Measurements from ENCODE around the gene PKN1.
A peak's percentile ranks its signal among the peaks of the same experiment; 100 is the strongest.

PKN1 gene

GRCh38 chr19:14439014-14439413 lies 5.9 kb downstream of the PKN1 start:
- no peak overlapping the region for H3K4me3 ChIP-seq (ENCODE audit: low read depth, low read length)

GRCh38 chr19:14440049-14440448 lies 6.9 kb downstream of the PKN1 start:
- TF ChIP-seq CTCF (IDR thresholded peaks at IDR 0.05; ENCODE audit: borderline replicate concordance, insufficient read depth, low read depth, low read length): no peak
- H3K4me3 ChIP-seq (ENCODE audit: low read depth, low read length): peak overlapping the region; percentile 73

More at GRCh38 chr19:14439014-14439413, 5.9 kb downstream of the PKN1 start:
- no peak for TF ChIP-seq CTCF (IDR thresholded peaks at IDR 0.05; ENCODE audit: borderline replicate concordance, insufficient read depth, low read depth, low read length)

- no peak for TF ChIP-seq CTCF (IDR thresholded peaks at IDR 0.05; ENCODE audit: borderline replicate concordance, insufficient read depth, low read depth, low read length)
- peak overlapping the region; percentile 73 for H3K4me3 ChIP-seq (ENCODE audit: low read depth, low read length)
Measured at GRCh38 chr19:14441041-14441938, 8.2 kb downstream of the PKN1 start.

- no peak overlapping the region for H3K4me3 ChIP-seq (ENCODE audit: low read depth, low read length)
- TF ChIP-seq CTCF (IDR thresholded peaks at IDR 0.05; ENCODE audit: borderline replicate concordance, insufficient read depth, low read depth, low read length): no peak
Measured at GRCh38 chr19:14442891-14443631, 10.0 kb downstream of the PKN1 start.

- H3K4me3 ChIP-seq (ENCODE audit: low read depth, low read length): no peak overlapping the region
- no peak for TF ChIP-seq CTCF (IDR thresholded peaks at IDR 0.05; ENCODE audit: borderline replicate concordance, insufficient read depth, low read depth, low read length)
Measured at GRCh38 chr19:14443632-14444216, 10.6 kb downstream of the PKN1 start.

- H3K4me3 ChIP-seq (ENCODE audit: low read depth, low read length): no peak overlapping the region
- no peak for TF ChIP-seq CTCF (IDR thresholded peaks at IDR 0.05; ENCODE audit: borderline replicate concordance, insufficient read depth, low read depth, low read length)
Measured at GRCh38 chr19:14446336-14447036, 13.4 kb downstream of the PKN1 start.

All from GM12875 (cell line).